HepG2 (cell line): ENCODE data around the gene NTN4. TPM values are rescaled to one million over a fixed set of nuclear protein-coding genes. Genes with fewer than 3 reads are reported as not detected.
"Not testable (repeated sequence)": the region's sequence is repeated elsewhere in the genome, so short reads cannot be mapped to it uniquely, and the experiment has no call there.

Experiments
- ATAC-seq: fragments of 200-7000 bp; cut with Tn5 transposase; 3 replicates; pipeline ENCODE4 v1.9.1; 2020; ENCODE audit warnings: mild to moderate bottlenecking, moderate library complexity
- BruUV-seq: library from RNA; stranded (reverse); fragments of 400-500 nt; replicated peaks from 2 replicates; lab custom pipeline; 2021; lab: Mats Ljungman, UMichigan
- CTCF ChIA-PET: fragments of 300-600 bp; formaldehyde crosslinking; extraction: SDS; loops from one replicate; lab custom pipeline; 2021; ENCODE audit warnings: low total read pairs, inconsistent platforms, low intra/inter-chr PET ratio; lab: Yijun Ruan, JAX
- POLR2A ChIA-PET: fragments of 350-600 bp; sonication (Branson Sonifier 250); formaldehyde crosslinking; loops from one replicate; lab custom pipeline; 2020; ENCODE audit warnings: antibody characterized with exemption, inconsistent platforms; lab: Yijun Ruan, JAX
- DNase-seq: peaks from one replicate; pipeline ENCODE4 v3.0.0-alpha.2; 2015; ENCODE audit warnings: low spot score
- FAIRE-seq: peaks from 3 replicates; lab custom pipeline; 2011; peaks lifted over from hg19 to GRCh38; lab: Jason Lieb, UNC
- H2AFZ ChIP-seq: one replicate; pipeline ENCODE4 v1.6.1; 2011; ENCODE audit warnings: low read length, inconsistent platforms
- H3K27ac ChIP-seq: fragments of 300-600 bp; 3 replicates; pipeline ENCODE4 v1.8.0; 2011; ENCODE audit warnings: mixed run types, mild to moderate bottlenecking, mixed read lengths, low read length, inconsistent platforms; ENCODE audit not compliant: insufficient read depth; ENCODE audit errors: extremely low read length
- H3K27me3 ChIP-seq, 2 experiments: fragments of 200-600 bp in 1 of 2; 2 replicates in 1 of 2; 3 replicates in 1 of 2; pipeline versions ENCODE4 v1.6.0 to v1.8.0; 2011; ENCODE audit warnings: low read length in 2 of 2, mild to moderate bottlenecking in 2 of 2, moderate library complexity in 2 of 2, inconsistent platforms in 1 of 2; ENCODE audit not compliant: insufficient read depth in 2 of 2, control insufficient read depth in 1 of 2
- H3K36me3 ChIP-seq, 2 experiments: fragments of 200-600 bp in 1 of 2; replicated peaks in 1 of 2; 2 replicates in 1 of 2; 3 replicates in 1 of 2; pipeline versions ENCODE4 v1.5.1 to v1.8.0; 2011; ENCODE audit warnings: low read length in 2 of 2, inconsistent platforms in 1 of 2; ENCODE audit not compliant: insufficient read depth in 2 of 2, control insufficient read depth in 1 of 2
- H3K4me1 ChIP-seq: 2 replicates; pipeline ENCODE4 v1.5.1; 2012; ENCODE audit warnings: low read length, inconsistent platforms; ENCODE audit not compliant: insufficient read depth
- H3K4me2 ChIP-seq: 2 replicates; pipeline ENCODE4 v1.6.0; 2011; ENCODE audit warnings: low read depth, low read length, inconsistent platforms
- H3K4me3 ChIP-seq, 3 experiments: fragments of 200-600 bp in 1 of 3; sonication (generic), shearing (Covaris generic) in 1 of 3; replicated peaks in 1 of 3; 2 replicates each; pipeline ENCODE4 v1.5.1; 2011 to 2016; ENCODE audit warnings: low read length in 3 of 3, inconsistent platforms in 2 of 3, low read depth in 2 of 3, mild to moderate bottlenecking in 2 of 3, control low read depth in 1 of 3, mixed read lengths in 1 of 3; ENCODE audit not compliant: insufficient read depth in 1 of 3
- H3K79me2 ChIP-seq: one replicate; pipeline ENCODE4 v1.6.1; 2011; ENCODE audit warnings: low read length, inconsistent platforms; ENCODE audit not compliant: insufficient read depth
- H3K9ac ChIP-seq: 2 replicates; pipeline ENCODE4 v1.6.0; 2011; ENCODE audit warnings: mild to moderate bottlenecking, low read depth, low read length, inconsistent platforms; ENCODE audit not compliant: insufficient read depth
- H3K9me3 ChIP-seq: 2 replicates; pipeline ENCODE4 v1.5.1; 2012; ENCODE audit warnings: mild to moderate bottlenecking, low read length
- H4K20me1 ChIP-seq: 2 replicates; pipeline ENCODE4 v1.6.0; 2011; ENCODE audit warnings: inconsistent platforms, mild to moderate bottlenecking, low read length, moderate library complexity; ENCODE audit not compliant: insufficient read depth
- KDM1A ChIP-seq: IDR thresholded peaks from 2 replicates; pipeline ENCODE4 v1.6.1; 2016; ENCODE audit warnings: missing compliant biosample characterization
- MTF2 ChIP-seq: sonication (generic); formaldehyde crosslinking; IDR thresholded peaks from 2 replicates; pipeline ENCODE4 v1.5.0; 2020; ENCODE audit warnings: missing genetic modification reagents, borderline replicate concordance
- ZNF337 ChIP-seq: sonication (generic); formaldehyde crosslinking; IDR thresholded peaks from 2 replicates; pipeline ENCODE4 v1.5.1; 2020; ENCODE audit warnings: missing genetic modification reagents, low read depth, mild to moderate bottlenecking, borderline replicate concordance
- ZNF382 ChIP-seq: sonication (generic); formaldehyde crosslinking; IDR thresholded peaks from 2 replicates; pipeline ENCODE4 v1.5.0; 2020; ENCODE audit warnings: missing genetic modification reagents, mild to moderate bottlenecking, borderline replicate concordance
- ZNF501 ChIP-seq: sonication (generic); formaldehyde crosslinking; IDR thresholded peaks from 2 replicates; pipeline ENCODE4 v1.5.1; 2020; ENCODE audit warnings: mild to moderate bottlenecking, moderate library complexity, missing genetic modification reagents
- WGBS: methylation state at CpG from one replicate; pipeline ENCODE4 v1.1.6; 2017; ENCODE audit warnings: low lambda C conversion rate; 5-methylcytosine and 5-hydroxymethylcytosine counted together
- in situ Hi-C: cut with HindIII; loops from 2 replicates; pipeline ENCODE4 v1.10.0; 2017; ENCODE audit warnings: low pct_unique_long_range_greater_than_20kb; ENCODE audit not compliant: extremely low pct_ligation_motif_present
- intact Hi-C: fragments of 100-400 bp; cut with micrococcal nuclease; formaldehyde crosslinking; loops from one replicate; pipeline ENCODE4 v1.10.0; 2022; ENCODE audit not compliant: unreplicated experiment
- polyA plus RNA-seq, 8 experiments: library from polyadenylated mRNA; depleted of rRNA in 3 of 8; stranded (reverse) in 7 of 8; unstranded in 1 of 8; fragments of >200 nt; fragmentation: Illumina TruSeq in 4 of 8; extraction: Trizol in 4 of 8; gene quantifications; 2 replicates each; pipeline versions ENCODE4 v1.2.1 to v1.2.3, GENCODE V29; 2011 to 2016; ENCODE audit warnings: low read depth in 4 of 8, missing spikeins in 1 of 8, mixed read lengths in 1 of 8; ENCODE audit not compliant: insufficient read depth in 1 of 8
- total RNA-seq, 5 experiments: library from RNA; depleted of rRNA; stranded (reverse); fragments of >200 nt; fragmentation: Illumina TruSeq; extraction: Trizol; gene quantifications; 2 replicates each; pipeline ENCODE4 v1.2.3, GENCODE V29; 2016; ENCODE audit warnings: low read depth in 1 of 5
- TF ChIP-seq, protein P1 (sequence below): IDR thresholded peaks from 2 replicates; pipeline ENCODE4 v1.6.1; 2018; ENCODE audit warnings: missing genetic modification reagents

NTN4 gene
- total and polyA plus RNA-seq, 2 of the 13 experiments (the other 11 are each of a cell fraction or from before 2014, with no cell fraction given), result 7.8 to 11.5 TPM

- TF ChIP-seq ZNF337, result no peak
- no peak for TF ChIP-seq KDM1A
- TF ChIP-seq, protein P1, sequence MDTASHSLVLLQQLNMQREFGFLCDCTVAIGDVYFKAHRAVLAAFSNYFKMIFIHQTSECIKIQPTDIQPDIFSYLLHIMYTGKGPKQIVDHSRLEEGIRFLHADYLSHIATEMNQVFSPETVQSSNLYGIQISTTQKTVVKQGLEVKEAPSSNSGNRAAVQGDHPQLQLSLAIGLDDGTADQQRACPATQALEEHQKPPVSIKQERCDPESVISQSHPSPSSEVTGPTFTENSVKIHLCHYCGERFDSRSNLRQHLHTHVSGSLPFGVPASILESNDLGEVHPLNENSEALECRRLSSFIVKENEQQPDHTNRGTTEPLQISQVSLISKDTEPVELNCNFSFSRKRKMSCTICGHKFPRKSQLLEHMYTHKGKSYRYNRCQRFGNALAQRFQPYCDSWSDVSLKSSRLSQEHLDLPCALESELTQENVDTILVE (CRISPR knock-in tag), result no peak
- TF ChIP-seq, all 625 proteins: peak for 0
Observed at GRCh38 chr12:95784286-95784685, 6.3 kb downstream of the NTN4 start (continued).

DNA sequence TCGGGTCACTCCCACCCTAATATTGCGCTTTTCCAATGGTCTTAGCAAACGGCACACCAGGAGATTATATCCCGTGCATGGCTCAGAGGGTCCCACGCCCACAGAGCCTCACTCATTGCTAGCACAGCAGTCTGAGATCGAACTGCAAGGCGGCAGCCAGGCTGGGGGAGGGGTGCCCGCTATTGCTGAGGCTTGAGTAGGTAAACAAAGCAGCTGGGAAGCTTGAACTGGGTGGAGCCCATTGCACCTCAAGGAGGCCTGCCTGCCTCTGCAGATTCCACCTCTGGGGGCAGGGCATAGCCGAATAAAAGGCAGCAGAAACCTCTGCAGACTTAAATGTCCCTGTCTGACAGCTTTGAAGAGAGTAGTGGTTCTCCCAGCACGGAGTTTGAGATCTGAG is 15.1 kb downstream of the NTN4 start:
- H3K79me2 ChIP-seq, H3K27me3 ChIP-seq, intact Hi-C loops, H3K4me1 ChIP-seq, CTCF ChIA-PET, BruUV-seq, in situ Hi-C loops, H3K9ac ChIP-seq, H3K36me3 ChIP-seq, FAIRE-seq, H3K4me2 ChIP-seq, POLR2A ChIA-PET, H3K27ac ChIP-seq, ATAC-seq, H3K9me3 ChIP-seq, H4K20me1 ChIP-seq, H2AFZ ChIP-seq, H3K4me3 ChIP-seq, DNase-seq: not testable (repeated sequence)
- 83% methylated on average over 6 of the region's 10 CpGs for WGBS

- no peak overlapping the region for H3K4me3 ChIP-seq
- no peaks in the 10 kb centered on the region for H3K4me1 ChIP-seq
- no peaks in the 10 kb centered on the region for H4K20me1 ChIP-seq
- in situ Hi-C loops (no loop called here), intact Hi-C loops (no loop called here)
- H3K27ac ChIP-seq, result no peak overlapping the region
- FAIRE-seq (no peak), ATAC-seq (no peak), DNase-seq (no peak)
- ChIA-PET POLR2A (no interaction called here), CTCF (no interaction called here)
- H3K4me2 ChIP-seq, result no peak overlapping the region
- no TSS peak for BruUV-seq
- H3K9ac ChIP-seq, result no peak overlapping the region
- 95% methylated on average over 4 of the region's 4 CpGs for WGBS
- no peak overlapping the region for H2AFZ ChIP-seq
- no peaks in the 10 kb centered on the region for H3K27me3 ChIP-seq
- 0 out of 2 replicates have a peak, but pooled peaks cover 5% of the 10 kb centered on the region for H3K9me3 ChIP-seq
- TF ChIP-seq ZNF382 (CRISPR knock-in tag) (no peak), ZNF501 (CRISPR knock-in tag) (no peak), MTF2 (CRISPR knock-in tag) (no peak)
- 0 out of 5 replicates have a peak, but pooled peaks cover 0 to 1% of the 10 kb centered on the region in 2 experiments for H3K36me3 ChIP-seq
- H3K79me2 ChIP-seq, result no peaks in the 10 kb centered on the region
Observed at GRCh38 chr12:95774311-95775045, 16.1 kb downstream of the NTN4 start.
